Stimulated activated CD8-positive, alpha-beta memory T cell treated with anti-CD3 and anti-CD28 coated beads, Interleukin-15, amount 100 ng/mL, for 4 hours (primary cell): ENCODE results near the gene MFSD11.
"Not testable (repeated sequence)": the region's sequence is repeated elsewhere in the genome, so short reads cannot be mapped to it uniquely, and the experiment has no call there.

Experiments
- DNase-seq, 2 donors: peaks; one replicate each; pipeline ENCODE4 v3.0.0-alpha.2; 2020; ENCODE audit warnings: low read depth in 2 of 2

The MFSD11 gene

GRCh38 chr17:76747716-76748363, 9.9 kb downstream of the MFSD11 start:
- no peak for DNase-seq

- DNase-seq, result no peak
Measured at GRCh38 chr17:76748657-76749056, 10.7 kb downstream of the MFSD11 start.

- DNase-seq, result no peak
Measured at GRCh38 chr17:76751416-76751993, 13.6 kb downstream of the MFSD11 start.

- DNase-seq, result no peak
Measured at GRCh38 chr17:76752006-76752405, 14.1 kb downstream of the MFSD11 start.

- no peak for DNase-seq
Measured at GRCh38 chr17:76753061-76753961, 15.4 kb downstream of the MFSD11 start.

GRCh38 chr17:76755285-76755684, 17.4 kb downstream of the MFSD11 start:
- no peak for DNase-seq

- DNase-seq, result no peak
Measured at GRCh38 chr17:76757256-76757655, 19.3 kb downstream of the MFSD11 start.

GRCh38 chr17:76758570-76758969, 20.7 kb downstream of the MFSD11 start:
- no peak for DNase-seq

- peak; percentile 13 to 60 for DNase-seq
Measured at GRCh38 chr17:76772842-76773525, 35.1 kb downstream of the MFSD11 start.

GRCh38 chr17:76775021-76775600, 37.2 kb downstream of the MFSD11 start:
- no peak for DNase-seq

- no peak for DNase-seq
Measured at GRCh38 chr17:76781056-76781982, 43.4 kb downstream of the MFSD11 start.

GRCh38 chr17:76783146-76783545, 45.2 kb downstream of the MFSD11 start:
- DNase-seq, result no peak

- DNase-seq, result no peak
Measured at GRCh38 chr17:76784926-76785325, 47.0 kb downstream of the MFSD11 start.

- not testable (repeated sequence) for DNase-seq
Measured at GRCh38 chr17:76787866-76788265, 49.9 kb downstream of the MFSD11 start.

GRCh38 chr17:76789235-76789788, 51.4 kb downstream of the MFSD11 start:
- DNase-seq, result no peak

- DNase-seq, result peak in 1 of 2 donors; percentile 3
Measured at GRCh38 chr17:76791053-76791980, 53.4 kb downstream of the MFSD11 start.

GRCh38 chr17:76792348-76792747, 54.4 kb downstream of the MFSD11 start:
- DNase-seq, result no peak

GRCh38 chr17:76793775-76794174, 55.9 kb downstream of the MFSD11 start:
- DNase-seq, result no peak

- no peak for DNase-seq
Measured at GRCh38 chr17:76796081-76796480, 58.2 kb downstream of the MFSD11 start.
